HG02623 (cell line): Measurements from ENCODE around the gene SDC1.

Experiments used
- ATAC-seq: cut with Tn5 transposase; IDR thresholded peaks from one replicate; pipeline ENCODE4 v1.9.1; 2021; ENCODE audit warnings: moderate library complexity; ENCODE audit not compliant: unreplicated experiment

Gene SDC1

DNA sequence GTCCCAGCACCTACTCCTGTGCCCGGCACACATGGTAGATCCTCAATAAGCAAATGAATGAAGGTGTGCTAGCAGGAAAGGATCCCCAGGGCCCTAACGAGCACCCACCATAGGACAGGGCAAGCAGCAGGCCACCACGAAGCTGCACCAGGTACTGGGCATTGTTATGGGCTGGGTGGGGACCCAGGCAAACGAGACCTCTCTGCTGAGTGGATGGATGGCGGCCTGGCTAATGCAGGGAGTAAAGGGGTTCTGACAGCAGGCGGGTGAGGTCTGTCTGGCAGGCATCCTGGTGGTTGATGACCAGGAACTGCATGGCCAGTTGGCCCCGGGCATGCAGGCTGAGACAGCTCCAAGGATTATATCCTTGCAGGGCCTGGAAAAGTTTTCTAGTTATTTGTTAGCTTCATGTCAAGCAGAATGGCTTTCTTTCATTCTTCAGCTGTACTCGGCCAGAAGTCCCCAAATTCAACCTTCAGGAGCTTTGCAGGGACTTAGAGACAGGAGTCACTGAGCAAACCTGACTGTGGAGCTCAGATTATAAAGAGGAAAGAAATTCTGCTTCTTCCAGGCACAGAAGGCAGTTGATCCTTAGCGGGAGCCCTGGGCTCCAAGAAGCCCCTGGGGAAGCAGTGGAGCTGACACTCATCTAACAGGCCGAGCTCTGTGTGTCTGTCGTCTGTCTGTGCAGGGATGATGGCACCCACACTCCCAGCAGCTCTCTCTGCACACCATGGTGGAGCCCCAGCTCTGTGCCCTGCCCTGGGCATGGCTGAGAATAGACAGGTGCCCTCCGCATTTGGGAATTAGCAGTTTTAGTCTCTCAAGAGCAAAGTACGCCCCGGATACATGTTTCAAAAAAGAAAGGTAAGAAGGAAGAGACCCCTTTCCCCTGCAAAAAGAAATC, 51.2 kb downstream of the SDC1 start:
- ATAC-seq = no peak

DNA sequence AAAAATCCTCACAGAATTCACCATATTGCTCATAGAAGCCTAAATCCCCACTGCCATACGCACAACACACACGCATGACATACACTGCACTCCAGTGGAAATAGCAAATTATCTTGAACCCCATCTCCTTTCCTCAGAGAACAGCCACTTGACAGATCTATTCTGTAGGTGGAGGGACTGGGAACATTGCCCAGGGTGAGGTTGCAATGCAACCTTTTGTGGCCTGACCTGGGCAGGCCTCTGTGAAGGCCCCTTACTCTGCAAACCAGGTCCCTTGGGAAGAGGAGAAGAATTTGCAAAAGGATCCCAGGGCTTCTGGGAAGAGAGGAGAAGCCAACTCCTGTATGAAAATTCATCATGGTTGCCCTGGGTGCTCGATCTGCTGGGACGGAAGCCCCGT, 51.9 kb downstream of the SDC1 start:
- no peak for ATAC-seq

DNA sequence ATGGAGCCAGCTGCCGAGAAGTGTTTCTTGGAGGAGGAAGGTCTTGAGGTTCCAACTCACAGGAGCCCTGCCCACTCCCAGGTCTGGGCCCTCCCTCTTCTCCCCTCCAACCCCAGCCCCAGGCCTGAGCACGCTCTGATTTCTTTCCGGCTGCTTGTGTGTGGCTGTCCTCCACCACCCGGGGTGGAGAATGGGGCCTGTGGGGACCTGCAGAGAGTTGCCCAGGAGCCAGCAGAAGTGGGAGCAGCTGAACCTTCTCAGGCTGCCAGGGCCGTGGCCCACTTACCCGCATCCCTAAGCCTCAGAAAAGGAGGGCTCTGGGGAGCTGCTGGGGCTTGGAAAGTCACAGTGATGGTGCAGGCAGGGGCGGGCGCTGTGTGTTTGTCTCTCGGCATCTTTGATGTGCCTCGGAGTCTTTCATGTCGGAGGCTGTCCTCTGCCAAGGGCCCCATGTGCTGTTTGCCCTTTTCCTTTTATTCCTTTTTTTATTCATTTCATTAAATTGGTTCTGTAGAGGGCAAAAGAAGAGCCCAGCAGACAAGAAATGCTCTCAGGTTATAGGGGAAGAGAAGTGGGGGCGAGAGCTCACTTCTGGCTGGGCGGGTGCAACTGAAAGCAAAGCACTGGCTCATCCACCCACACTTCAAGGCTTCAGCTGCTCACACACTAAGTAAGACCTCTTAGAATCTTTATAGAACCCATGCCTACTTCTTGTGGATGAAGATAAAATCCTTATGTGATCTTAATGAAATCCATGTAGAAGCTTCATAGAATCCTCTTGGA, 52.5 kb downstream of the SDC1 start:
- no peak for ATAC-seq

DNA sequence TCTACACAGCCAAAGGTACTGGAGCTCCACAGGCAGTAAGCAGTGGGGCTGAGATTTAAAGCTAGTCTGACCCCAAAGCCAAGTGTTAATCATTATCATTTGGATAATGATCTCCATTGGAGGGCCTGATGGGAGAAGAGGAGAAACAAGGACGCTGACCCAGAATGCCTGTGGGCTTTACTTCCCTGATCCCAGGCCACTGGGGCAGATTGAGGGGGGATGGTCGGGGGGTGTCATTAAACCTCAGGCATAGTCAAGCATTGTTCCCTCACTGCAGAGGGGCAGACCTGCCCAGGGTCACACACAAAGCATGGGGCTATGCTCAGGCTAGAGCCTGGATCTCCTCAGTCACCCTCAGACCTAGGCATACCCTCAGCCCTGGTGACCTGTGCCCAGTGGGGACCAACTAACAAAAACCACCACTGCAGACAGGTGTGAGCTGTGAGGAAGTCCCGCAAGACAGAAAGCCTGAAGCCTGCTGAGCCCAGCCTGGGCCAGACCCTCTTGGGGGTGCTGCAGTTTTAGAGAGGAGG, 53.4 kb downstream of the SDC1 start:
- no peak for ATAC-seq

DNA sequence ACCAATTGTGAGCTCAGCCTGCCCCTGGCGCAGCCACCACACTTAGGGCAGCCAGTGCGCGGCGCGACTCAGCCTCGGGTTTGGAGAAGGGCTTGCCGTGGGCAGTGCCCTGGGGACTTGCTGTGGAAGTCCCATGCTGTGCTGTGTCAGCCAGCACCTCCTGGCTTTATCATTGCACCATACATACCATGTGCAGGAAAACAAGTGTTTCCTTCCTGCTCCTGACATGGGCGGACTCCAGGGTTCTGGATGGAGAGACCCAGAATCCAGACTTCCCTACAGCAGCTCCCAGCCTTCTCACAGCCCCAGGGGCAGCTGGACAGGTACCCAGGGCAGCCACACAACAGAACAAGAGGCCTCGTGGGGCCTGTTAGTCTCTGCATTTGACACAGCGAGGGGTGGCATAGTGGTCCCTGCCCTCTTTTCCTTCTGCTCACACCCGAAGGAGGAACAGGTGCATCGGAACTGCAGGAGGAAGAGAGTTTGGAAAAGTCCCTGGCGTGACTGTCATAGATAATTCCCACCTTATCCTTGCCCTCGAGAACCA, 54.2 kb downstream of the SDC1 start:
- no peak for ATAC-seq

DNA sequence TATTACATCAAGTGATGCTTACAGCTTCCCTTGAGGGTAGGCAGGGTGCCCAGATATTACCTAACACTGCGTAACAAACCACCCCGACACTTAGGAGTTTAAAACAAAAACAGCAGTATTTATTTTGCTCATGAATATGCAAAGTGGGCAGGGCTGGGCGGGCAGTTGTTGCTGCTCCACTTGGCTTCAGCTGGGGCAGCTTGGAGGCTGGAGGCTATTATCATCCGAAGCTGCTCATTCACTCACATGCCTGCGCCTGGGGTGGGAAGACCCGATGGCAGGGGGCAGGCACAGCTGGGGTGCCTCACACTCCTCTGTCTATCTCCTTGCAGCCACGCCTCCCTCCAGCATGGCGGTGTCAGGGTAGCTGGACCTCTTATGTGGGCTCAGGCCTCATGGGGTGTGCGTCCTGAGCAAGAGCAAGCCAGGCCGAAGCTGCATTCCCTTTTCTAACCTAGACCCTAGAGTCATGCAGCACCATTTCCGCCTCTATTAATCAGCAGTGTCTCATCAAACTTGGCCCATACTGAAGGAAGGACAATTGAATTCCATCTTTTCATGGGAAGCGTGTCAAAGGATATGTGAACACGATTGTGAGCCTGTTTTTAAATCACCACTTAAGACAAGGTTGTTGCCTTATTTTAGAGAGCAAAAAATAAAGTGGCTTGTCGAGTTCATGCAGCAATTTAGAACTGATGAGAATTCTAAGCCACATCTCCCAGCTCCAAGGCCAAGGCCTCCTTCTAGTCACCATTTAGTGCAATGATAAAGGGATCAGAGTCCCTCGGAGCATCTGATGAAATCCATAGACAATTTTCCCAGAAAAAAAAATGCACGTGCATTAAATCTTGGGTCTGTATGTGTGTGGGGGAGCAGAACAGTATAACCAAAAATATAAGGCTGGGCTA, 54.9 kb downstream of the SDC1 start:
- no peak for ATAC-seq

DNA sequence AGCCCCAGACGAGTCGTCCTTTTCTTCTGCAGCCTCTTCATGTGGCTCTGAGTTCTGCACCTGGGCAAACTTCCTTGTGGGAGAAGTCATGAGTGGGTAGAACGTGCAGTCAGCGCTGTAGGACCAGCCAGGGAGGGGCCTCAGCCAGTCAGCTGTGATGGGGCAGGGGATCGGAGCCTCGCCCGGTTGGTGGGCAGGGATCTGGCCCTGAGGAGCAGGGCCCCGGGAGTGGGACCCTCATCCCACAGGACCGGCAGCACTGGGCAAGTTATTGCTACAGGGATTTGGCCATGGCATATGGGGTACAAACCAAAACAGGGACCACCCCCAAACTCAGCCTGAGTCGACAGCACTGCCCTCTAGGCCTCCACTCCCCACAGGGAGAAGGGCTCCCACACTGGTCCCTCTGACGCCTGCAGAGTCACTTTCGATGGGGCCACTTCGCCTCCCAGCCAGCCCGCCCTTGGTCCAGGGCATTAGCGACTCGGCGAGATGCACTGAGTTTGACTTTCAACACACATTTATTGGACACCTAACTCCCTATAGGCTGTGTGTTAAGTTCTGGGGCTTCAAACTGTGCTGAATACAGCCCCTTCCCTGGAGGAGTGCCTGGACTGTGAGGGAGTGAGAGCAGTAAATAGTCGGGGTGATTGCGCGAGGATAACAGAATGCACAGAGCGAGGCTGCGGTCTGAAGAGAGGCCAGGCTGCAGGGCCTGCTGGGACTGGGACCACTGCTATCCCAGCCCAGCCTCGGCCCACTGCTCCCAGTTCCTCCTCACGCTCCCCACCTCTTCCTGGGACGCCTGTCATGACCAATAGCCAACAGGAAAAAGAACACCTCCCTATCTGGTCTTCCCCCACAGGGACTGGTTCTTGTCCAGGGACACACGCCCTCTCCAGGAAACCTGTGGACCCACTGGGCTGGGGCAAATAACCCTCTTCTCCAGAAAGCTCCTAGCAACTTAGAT, 55.9 kb downstream of the SDC1 start:
- no peak for ATAC-seq

DNA sequence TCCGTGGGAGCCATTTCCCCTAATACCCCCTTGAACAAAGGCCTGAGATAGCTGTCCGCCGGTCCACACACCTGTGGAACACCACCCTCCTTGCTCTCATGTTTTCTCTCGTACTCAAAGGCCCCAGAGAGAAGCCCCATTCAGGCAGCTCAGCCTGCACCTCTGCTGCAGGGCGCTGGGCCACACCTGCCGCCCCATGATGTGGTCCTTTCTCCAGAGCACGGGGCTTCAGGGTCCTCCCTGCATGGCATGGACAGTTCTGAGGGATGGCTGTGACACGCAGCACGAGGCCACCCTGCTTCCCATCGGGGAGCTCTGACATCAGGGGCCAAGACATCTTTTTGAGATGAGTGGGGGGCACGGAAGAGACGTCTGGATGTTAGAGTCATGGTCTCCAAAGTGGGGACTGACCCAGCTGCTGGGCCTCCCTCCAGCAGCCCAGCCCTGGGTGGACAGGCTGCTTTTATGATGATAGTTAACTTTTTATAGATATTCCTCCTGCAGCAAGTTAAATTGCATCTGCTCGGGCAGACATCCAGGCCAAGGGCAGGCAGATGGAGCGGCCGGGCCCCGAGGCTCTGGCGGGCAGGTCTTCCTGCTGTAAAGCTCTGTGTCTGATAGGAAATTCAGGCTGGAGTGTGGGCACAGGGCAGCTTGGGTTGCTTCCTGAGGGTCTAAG, 56.7 kb downstream of the SDC1 start:
- ATAC-seq = no peak

DNA sequence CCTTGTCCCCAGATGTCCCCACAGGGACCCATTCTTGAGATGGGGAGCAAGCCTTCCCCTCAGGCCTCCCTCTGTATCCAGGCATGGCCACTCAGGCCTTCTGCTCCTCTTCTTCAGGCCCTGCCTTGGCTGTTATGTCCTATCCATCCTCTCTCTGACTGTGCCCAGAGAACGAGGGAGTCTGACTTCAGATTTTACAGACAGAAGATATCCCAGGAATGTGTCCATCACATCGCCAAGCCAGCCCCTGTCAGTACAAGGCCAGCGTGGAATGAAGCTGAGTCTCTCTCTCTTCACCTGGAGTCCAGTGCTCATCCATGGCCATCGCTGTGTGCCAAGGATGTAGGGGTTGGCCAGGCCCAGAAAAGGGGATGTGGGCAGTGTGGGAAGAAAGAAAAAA, 57.6 kb downstream of the SDC1 start:
- no peak for ATAC-seq

DNA sequence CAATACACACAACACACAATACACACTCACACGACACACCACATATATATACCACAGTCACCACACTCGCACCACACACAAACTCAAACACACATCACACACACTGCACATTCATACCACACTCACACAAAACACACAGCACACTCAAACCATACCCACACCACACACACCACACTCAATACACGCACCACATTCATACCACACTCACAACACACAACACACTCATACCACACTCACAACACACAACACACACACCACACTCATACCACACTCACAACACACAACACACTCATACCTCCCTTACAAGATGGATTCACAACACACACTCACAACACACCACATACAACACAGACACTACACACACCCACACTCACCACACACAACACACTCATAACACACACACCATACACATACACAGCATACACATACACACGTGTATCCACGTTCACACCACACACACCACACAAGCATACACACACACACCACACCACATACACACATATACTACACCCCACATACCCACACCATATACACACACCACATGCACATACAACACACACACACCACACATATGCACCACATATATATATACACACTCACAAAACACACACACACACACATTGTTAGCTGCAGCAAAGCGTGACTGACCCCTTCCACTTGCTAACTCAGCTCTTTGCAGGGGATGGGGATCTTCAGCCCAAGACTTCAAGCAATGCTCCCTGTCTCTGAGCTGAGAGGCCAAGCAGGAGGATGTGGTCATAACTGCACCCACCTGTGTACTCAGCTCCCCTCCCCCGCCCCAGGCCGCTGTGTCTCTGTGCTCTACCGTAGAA, 59.0 kb downstream of the SDC1 start:
- no peak for ATAC-seq

DNA sequence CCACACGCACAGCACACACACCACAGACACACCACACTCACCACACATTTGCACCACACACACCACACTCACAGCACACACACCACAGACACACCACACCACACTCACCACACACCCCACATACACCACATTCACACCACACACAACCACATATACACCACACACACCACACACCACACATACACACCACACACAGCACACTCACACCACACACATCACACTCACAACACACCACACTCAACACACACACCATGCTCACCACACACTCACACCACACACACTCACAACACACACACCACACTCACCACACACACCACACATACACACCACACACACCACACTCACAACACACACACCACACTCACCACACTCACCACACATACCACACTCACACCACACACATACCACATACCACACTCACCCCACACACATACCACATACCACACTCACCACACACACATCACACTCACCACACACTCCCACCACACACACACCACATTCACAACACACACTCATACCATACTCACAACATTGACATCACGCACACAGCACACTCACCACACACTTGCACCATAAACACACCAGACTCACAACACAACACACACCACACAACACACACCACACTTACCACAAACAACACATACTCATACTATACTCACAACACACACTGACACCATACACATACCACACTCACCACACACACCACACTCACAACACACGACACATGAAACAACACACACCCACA, 60.0 kb downstream of the SDC1 start:
- ATAC-seq = no peak

DNA sequence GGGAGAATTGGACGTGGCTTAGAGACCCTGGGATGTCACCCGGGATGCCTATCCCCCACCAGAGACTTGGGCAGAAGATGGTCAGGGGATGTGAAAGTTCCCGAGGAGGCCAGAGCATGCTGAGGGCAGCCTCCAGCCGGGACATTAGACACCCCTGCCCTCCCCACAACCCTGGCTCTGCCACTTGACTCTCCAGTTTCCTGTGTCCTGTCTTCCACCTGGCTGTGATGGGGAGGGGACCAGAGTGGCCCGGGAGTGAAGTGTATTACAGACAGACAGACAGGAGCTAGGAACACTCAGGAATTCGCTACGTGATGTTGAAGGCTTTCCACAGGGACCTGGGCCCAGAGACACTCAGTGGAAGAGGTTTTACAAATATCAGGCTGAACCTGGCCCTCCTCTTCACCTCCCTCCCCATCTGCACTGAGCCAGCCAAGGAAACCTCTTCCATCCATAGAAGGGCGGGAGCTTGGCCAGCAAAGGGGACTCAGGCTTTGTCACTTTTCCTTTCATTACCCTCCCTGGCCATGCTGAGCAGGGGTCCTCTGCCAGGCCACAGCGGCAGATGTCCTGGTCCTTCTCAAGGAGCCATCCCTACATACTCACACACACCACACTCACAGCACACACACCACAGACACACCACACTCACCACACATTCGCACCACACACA, 60.7 kb downstream of the SDC1 start:
- ATAC-seq = no peak

DNA sequence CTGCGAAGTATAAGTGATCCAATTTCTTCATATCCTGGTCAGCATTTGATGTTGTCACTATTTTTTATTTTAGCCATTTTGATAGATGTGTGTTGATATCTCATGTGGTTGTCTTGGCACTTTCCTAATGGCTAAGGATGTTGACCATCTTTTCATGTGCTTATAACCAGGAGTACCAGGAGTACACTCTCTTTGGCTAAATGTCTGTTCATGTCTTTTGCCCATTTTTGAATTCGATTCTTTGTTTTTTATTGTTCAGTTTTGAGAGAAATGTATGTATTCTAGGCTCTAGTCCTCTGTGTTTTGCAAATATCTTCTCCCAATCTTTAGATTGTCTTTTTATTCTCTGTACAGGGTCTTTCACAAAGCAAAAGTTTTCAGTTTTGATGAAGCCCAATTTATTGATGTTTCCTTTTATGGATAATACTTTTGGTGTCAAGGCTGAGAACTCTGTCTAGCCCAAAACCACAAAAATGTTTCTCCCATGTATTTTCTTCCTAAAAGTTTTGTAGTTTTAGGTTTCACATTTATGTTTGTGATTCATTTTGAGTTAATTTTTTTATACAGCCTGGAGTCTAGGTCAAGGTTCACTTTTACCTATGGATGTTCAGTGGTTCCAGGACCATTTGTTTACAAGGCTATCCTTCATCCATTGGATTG, 65.4 kb downstream of the SDC1 start:
- ATAC-seq = no peak

DNA sequence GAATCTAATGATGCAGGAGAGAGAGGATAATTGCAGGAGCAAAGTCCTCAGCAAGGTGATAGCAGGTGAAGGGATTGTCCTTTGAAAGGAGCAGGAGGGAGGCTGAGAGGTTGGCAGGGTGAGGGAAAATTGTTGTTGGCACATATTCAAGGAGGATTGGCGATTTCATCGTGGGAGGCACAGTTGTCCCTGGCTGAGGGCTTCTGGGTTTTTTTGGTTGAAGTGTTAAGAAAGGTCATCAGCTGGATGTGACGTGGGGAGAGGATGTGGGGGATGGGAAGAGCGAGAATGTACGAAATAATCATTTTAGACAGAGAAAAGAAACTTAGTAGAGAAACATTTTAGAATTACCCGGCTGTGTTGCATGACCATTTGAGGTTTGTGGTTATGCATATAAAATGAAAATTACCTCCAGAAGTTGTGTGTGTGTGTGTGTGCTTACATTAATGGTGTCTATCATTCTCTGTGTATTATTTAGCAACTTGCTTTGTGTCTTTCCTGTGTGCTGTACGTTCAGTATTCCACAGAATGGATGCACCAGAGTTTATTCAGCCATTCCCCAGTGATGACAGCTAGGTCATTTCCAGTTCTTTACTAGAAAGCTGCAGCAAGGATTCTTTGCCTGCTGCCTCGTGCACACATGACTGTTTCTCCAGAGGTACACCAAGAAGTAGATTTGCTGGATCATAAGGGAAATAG, 67.6 kb downstream of the SDC1 start:
- ATAC-seq = no peak

DNA sequence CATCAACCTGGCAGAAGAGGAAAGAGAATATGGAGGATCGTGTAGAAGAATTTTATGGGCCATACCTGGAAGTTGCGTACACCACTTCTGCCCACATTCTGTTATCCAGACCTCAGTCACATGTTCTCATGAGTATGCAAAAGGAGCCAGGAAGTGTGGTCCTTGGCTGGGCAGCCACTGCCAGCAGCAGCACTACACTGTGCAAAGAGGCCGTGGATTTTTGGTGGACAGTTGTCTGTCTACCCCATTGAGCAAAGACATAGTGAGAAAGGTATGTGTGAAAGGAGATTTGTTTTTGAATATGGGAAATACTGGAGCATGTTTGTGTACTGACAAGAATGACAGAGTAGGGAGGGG, 68.1 kb downstream of the SDC1 start:
- no peak for ATAC-seq
